GM18868 (cell line): ENCODE results near the gene CENPP.

Experiments used
- ATAC-seq: cut with Tn5 transposase; IDR thresholded peaks from one replicate; pipeline ENCODE4 v1.9.1; 2021; ENCODE audit warnings: mild to moderate bottlenecking, moderate library complexity; ENCODE audit not compliant: unreplicated experiment

The CENPP gene

GRCh38 chr9:92650839-92651621 is 325.3 kb downstream of the CENPP start:
- no peak for ATAC-seq

GRCh38 chr9:92652461-92652860 is 326.7 kb downstream of the CENPP start:
- ATAC-seq = no peak

GRCh38 chr9:92654481-92655301 is 328.9 kb downstream of the CENPP start:
- no peak for ATAC-seq

- no peak for ATAC-seq
These were observed 329.6 kb downstream of the CENPP start for GRCh38 chr9:92655366-92655765.

GRCh38 chr9:92655896-92656536 is 330.3 kb downstream of the CENPP start:
- ATAC-seq = no peak

GRCh38 chr9:92656537-92656925 is 330.8 kb downstream of the CENPP start:
- ATAC-seq = no peak

GRCh38 chr9:92657296-92658094 is 331.7 kb downstream of the CENPP start:
- no peak for ATAC-seq

GRCh38 chr9:92658176-92658575 is 332.4 kb downstream of the CENPP start:
- ATAC-seq = no peak

- ATAC-seq = no peak
These were observed 332.9 kb downstream of the CENPP start for GRCh38 chr9:92658611-92659010.

GRCh38 chr9:92659601-92660000 is 333.8 kb downstream of the CENPP start:
- no peak for ATAC-seq

- ATAC-seq = no peak
These were observed 334.5 kb downstream of the CENPP start for GRCh38 chr9:92660266-92660665.

GRCh38 chr9:92661127-92661526 is 335.4 kb downstream of the CENPP start:
- no peak for ATAC-seq

GRCh38 chr9:92661743-92662142 is 336.0 kb downstream of the CENPP start:
- ATAC-seq = no peak

- no peak for ATAC-seq
These were observed 337.4 kb downstream of the CENPP start for GRCh38 chr9:92663126-92663525.

- ATAC-seq = no peak
These were observed 338.2 kb downstream of the CENPP start for GRCh38 chr9:92663951-92664350.

- ATAC-seq = no peak
These were observed 338.8 kb downstream of the CENPP start for GRCh38 chr9:92664394-92665152.

- no peak for ATAC-seq
These were observed 340.1 kb downstream of the CENPP start for GRCh38 chr9:92665836-92666235.

- no peak for ATAC-seq
These were observed 340.5 kb downstream of the CENPP start for GRCh38 chr9:92666236-92666635.

- ATAC-seq = no peak
These were observed 341.3 kb downstream of the CENPP start for GRCh38 chr9:92666912-92667532.
